Kidney tubule cell (primary cell): ENCODE results near the gene RAPGEF6.
"Not testable (repeated sequence)": the region's sequence is repeated elsewhere in the genome, so short reads cannot be mapped to it uniquely, and the experiment has no call there.

Source experiments
- DNase-seq: peaks from one replicate; pipeline ENCODE4 v3.0.0-alpha.2; 2018; ENCODE audit warnings: low spot score

The RAPGEF6 gene

GRCh38 chr5:131423056-131423455 is 212.0 kb downstream of the RAPGEF6 start:
- DNase-seq: peak; percentile 36

GRCh38 chr5:131419877-131420276 is 215.2 kb downstream of the RAPGEF6 start:
- no peak for DNase-seq

GRCh38 chr5:131418846-131419245 is 216.2 kb downstream of the RAPGEF6 start:
- DNase-seq: no peak

DNA sequence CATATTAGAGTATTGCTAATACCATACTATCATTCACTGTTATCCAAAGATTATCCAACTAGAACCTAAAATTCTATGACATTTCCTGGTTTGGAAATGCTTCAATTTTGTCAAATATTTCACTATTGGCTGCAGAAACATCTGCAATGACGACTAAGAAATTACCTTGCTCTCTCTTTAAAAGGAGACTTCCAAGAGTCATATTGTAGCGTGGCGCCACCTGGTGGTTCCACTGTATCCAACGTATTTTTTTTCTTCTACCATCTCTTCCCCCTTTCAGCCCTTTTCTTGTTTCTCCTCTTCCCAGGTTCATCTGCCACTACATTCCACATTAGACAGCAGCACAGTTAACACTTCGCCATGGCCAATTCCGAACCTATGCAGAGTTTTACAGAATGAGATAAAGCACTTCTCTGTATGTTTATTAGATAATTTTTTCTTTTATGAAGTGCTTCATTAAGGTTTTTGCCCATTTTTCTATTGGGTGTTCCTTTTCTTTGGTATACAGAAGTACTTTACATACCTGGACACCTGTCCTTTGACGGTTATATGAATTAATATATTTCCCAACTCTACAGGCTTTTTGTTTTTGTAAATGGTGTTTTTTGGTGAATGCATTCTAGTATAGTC is 217.7 kb downstream of the RAPGEF6 start:
- DNase-seq: peak; percentile 73

- DNase-seq: no peak
Measured at GRCh38 chr5:131416729-131417128, 218.3 kb downstream of the RAPGEF6 start.

GRCh38 chr5:131413605-131414559 is 221.1 kb downstream of the RAPGEF6 start:
- DNase-seq: peak; percentile 47

DNA sequence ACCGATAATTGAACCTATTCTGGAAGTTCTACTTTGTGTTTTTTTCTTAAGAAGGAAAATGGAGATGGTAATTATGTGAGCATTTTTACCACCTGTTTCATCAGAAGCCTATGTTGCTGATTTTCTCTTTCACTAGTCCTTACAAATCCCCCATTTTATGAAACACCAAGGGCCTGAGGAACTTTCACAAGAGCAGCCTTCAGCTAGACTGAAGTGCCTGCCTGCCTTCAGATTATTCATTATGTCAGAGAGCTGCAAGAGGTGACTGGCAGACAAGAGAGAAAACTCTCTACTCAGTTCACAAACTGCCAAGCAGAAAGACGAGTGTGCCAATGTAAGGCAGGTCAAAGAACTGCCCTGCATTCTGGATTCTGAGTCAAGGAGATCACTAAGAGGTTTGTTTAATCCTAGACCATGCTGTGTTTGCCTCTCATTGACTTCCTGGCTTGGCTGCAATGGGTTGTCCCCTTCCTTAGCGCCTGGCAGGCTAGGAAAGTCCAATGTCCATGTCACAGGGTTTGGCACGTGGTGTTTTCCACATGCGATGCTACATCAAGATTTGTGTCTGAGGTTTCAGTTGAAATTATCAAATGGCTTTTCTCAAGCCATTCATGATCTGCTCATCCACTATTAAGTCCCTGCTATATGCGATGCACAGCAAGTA is 227.9 kb downstream of the RAPGEF6 start:
- no peak for DNase-seq

DNA sequence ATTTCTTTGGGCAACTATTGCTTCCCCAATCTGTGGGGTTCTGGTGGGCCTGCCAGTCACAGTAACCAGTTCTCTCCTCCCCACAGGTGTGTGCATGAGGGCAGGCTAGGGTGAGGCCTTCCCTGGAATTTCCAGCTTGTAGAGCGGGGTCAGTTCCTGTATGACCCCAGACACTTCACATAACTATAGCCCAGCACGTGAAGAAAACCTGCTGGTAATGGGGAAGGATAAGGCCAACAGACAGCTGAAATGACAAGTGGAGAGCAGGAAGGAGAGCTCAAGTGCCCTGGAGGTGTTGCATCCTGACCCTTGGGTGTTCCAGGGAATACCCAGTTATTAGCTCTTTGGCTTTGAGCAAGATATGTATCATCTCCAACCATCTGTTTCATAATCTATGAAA is 229.0 kb downstream of the RAPGEF6 start:
- DNase-seq: no peak

GRCh38 chr5:131405674-131406073 is 229.4 kb downstream of the RAPGEF6 start:
- no peak for DNase-seq

DNA sequence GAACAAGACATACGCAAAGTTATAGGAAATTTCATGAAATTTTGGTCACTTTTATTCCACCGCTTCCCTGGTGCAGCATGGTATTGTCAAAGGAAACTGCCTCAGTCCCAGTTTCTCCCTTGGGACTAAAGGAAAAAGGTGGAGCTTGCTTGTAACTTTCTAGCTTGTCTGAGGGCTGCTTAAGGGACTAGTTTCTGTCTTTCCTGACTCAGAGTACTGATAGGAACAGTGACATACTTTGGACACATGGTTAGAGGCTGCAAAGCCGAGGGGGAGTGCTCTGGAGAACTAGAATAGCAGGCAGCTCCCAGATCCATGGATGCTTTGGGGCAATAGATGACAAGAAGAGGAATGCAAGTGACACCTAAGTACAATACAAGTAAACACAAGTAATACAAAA is 234.4 kb downstream of the RAPGEF6 start:
- DNase-seq: no peak

DNA sequence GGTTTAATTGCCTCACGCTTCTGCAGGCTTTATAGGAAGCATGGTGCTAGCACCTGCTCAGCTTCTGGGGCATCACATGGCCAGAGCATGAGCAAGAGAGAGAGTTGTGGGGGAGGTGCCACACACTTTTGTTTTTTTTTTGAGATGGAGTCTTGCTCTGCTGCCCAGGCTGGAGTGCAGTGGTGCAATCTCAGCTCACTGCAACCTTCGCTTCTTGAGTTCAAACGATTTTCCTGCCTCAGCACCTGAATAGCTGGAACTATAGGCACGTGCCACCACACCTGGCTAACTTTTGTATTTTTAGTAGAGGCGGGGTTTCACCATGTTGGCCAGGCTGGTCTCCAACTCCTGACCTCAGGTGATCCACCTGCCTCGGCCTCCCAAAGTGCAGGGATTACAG is 236.0 kb downstream of the RAPGEF6 start:
- not testable (repeated sequence) for DNase-seq

- no peak for DNase-seq
Measured at GRCh38 chr5:131396630-131397273, 238.3 kb downstream of the RAPGEF6 start.

GRCh38 chr5:131396015-131396414 is 239.0 kb downstream of the RAPGEF6 start:
- no peak for DNase-seq

DNA sequence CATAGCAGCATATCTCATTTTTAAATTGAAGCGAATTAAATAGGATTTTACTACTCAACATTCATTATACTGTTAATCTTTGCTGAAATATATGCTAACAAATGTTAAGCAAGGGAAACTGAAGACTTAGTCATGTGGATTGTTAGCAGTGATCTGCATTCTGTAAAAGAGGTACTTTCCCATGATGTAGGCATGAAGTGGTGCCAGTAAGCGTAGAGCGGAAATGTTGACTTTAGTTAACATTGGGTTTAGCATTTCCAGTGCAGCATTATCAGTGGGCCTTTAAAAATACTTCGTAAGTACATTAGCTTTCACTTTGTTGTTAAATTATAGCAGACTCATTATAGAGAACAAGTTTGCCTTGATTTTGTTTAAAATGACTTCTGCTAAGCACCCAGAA is 240.9 kb downstream of the RAPGEF6 start:
- DNase-seq: peak; percentile 88

GRCh38 chr5:131393498-131393968 is 241.5 kb downstream of the RAPGEF6 start:
- peak; percentile 78 for DNase-seq

DNA sequence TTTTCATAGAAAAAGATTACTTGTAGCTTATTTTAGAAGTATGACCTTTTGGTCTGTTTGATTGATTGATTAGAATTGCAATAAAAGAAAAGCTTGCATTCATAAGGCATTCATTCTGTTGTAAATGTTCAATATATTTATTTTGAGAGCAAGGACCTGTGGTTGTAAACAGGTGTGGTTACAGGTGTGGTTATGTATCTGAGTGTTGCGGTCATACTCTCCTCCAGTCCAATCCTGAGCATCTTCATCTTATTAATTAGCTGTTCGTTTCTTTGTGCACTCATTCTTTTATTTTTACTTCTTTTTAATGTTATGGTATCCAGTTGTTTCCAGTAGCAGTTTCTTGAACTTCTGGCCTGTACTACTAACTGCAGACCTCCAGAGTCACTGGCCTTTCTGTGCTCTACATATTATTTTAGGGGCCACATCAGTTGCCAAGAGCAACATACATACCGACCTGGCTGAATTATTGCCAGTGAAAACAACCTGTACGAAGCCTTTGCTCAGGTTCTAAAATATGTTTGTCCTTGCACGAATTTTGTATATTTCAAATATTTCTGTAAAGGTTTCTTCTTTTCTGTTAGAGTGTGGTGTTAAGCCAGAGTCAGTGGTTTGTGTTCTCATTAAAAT is 242.4 kb downstream of the RAPGEF6 start:
- no peak for DNase-seq

- DNase-seq: no peak
Measured at GRCh38 chr5:131389869-131390265, 245.2 kb downstream of the RAPGEF6 start.

- DNase-seq: no peak
Measured at GRCh38 chr5:131389096-131389868, 245.7 kb downstream of the RAPGEF6 start.

DNA sequence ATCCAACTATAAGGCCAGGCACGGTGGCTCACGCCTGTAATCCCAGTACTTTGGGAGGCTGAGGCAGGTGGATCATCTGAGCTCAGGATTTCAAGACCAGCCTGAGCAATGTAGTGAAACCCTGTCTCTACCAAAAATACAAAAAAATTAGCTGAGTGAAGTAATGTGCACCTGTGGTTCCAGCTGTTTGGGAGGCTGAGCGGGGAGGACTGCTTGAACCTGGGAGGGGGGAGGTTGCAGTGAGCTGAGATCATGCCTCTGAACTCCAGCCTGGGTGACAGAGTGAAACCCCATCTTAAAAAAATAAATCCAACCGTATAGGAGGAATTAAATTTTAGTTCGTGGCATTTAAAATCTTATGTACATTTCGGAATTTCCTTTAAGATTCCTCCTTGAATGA is 247.8 kb downstream of the RAPGEF6 start:
- DNase-seq: no peak

GRCh38 chr5:131386779-131387178 is 248.2 kb downstream of the RAPGEF6 start:
- DNase-seq: peak; percentile 89

DNA sequence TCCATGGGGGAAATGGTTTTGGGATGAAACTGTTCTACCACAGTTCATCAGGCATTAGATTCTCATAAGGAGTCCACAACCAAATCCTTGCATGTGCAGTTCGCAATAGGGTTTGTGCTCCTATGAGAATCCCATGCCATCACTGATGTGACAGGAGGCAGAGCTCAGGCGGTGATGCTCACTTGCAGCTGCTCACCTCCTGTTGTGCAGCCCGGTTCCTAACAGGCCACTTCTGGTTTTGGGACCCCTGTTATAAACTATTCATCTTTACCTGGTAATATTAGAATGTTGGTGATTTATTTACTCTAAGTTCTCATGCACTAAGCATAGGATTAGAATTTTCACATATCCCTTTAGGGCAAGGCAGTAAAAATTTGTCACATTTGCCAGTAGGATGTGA is 248.9 kb downstream of the RAPGEF6 start:
- no peak for DNase-seq
